ENCODE data around the gene SPINT2. TPM values are rescaled to one million over a fixed set of nuclear protein-coding genes. Genes with fewer than 3 reads are reported as not detected.

Gene SPINT2
- total and polyA plus RNA-seq, 3 experiments from 2014 or later: 27.9 to 49.5 (median 29.4) TPM

DNA sequence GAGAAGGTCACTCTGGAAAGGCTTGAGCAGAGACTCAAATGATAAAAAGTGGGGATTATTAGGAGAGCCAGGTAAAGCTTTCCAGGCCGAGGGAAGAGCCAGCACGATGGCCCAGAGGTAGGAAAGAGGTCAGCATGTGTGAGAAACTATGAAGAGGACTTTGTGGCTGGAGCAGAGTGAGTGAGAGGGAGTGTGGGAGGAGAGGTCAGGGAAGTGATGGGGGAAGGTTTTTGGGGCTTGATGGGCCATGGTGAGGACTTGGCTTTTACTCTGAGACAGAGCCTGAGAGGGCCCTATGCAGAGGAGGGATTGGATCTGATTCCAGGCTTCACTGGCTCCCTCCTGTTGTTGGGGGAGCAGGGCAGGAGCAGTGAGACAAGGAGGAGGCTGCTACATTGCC is 76.6 kb downstream of the SPINT2 start:
- H3K36me3 Mint-ChIP-seq: peaks cover 0 to 21% (median 0%) of the 10 kb centered on the region in 3 donors
- no peak overlapping the region for H3K4me3 Mint-ChIP-seq
- no peaks in the 10 kb centered on the region for H3K9me3 Mint-ChIP-seq
- ChIA-PET POLR2A (no interaction called here), CTCF (no interaction called here)
- Histone ChIP-seq H3K27ac (ENCODE audit: low read depth, low read length) (no peak overlapping the region), H3K4me1 (ENCODE audit: insufficient read depth, low read length) (peaks cover 5% of the 10 kb centered on the region), H3K4me3 (ENCODE audit: low read length) (no peak overlapping the region), H3K9me3 (ENCODE audit: low read length) (no peaks in the 10 kb centered on the region), H3K36me3 (ENCODE audit: insufficient read depth, low read length) (no peaks in the 10 kb centered on the region), H3K27me3 (ENCODE audit: insufficient read depth, low read length, poor library complexity, severe bottlenecking) (no peaks in the 10 kb centered on the region)
- H3K4me1 Mint-ChIP-seq: peaks cover 13 to 17% (median 14%) of the 10 kb centered on the region in 3 donors
- no peaks in the 10 kb centered on the region for H3K27me3 Mint-ChIP-seq
- H3K27ac Mint-ChIP-seq: peak overlapping the region in 3 of 8 donors; percentile 36 to 93 (median 69)
- no peak for DNase-seq

Other genes starting within 250 kb of the SPINT2 start
- 1 to 10 TPM in 1 of 2 experiments, under 1 TPM in 1; 0.78 to 1.1 TPM for gene DPF1, start 40.4 kb upstream of the SPINT2 start, total RNA-seq
- gene DPF1, start 40.4 kb upstream of the SPINT2 start, polyA plus RNA-seq: not detected
- gene PPP1R14A, start 8.2 kb upstream of the SPINT2 start, total RNA-seq: 1 to 10 TPM in 1 of 2 experiments, under 1 TPM in 1; 0.47 to 1.0 TPM
- not detected for gene PPP1R14A, start 8.2 kb upstream of the SPINT2 start, polyA plus RNA-seq
- not detected for gene C19orf33, start 39.7 kb downstream of the SPINT2 start, total RNA-seq
- 0.90 TPM for gene C19orf33, start 39.7 kb downstream of the SPINT2 start, polyA plus RNA-seq
- 10 to 100 TPM; 57.9 to 60.3 TPM for gene YIF1B, start 51.4 kb downstream of the SPINT2 start, total RNA-seq
- 45.4 TPM for gene YIF1B, start 51.4 kb downstream of the SPINT2 start, polyA plus RNA-seq
- gene KCNK6, start 55.3 kb downstream of the SPINT2 start, total RNA-seq: 10 to 100 TPM; 10.1 to 11.1 TPM
- gene KCNK6, start 55.3 kb downstream of the SPINT2 start, polyA plus RNA-seq: 3.6 TPM
- 1 to 10 TPM; 4.3 to 4.6 TPM for gene CATSPERG, start 71.3 kb downstream of the SPINT2 start, total RNA-seq
- gene CATSPERG, start 71.3 kb downstream of the SPINT2 start, polyA plus RNA-seq: 0.94 TPM
- gene PSMD8, start 110.0 kb downstream of the SPINT2 start, total RNA-seq: 100 to 1,000 TPM; 256 to 267 TPM
- 180 TPM for gene PSMD8, start 110.0 kb downstream of the SPINT2 start, polyA plus RNA-seq
- gene GGN, start 123.5 kb downstream of the SPINT2 start, total RNA-seq: under 1 TPM in 1 of 2 experiments, not detected in 1; 0.15 TPM
- not detected for gene GGN, start 123.5 kb downstream of the SPINT2 start, polyA plus RNA-seq
- gene SPRED3, start 124.1 kb downstream of the SPINT2 start, total RNA-seq: under 1 TPM; 0.33 to 0.66 TPM
- gene SPRED3, start 124.1 kb downstream of the SPINT2 start, polyA plus RNA-seq: not detected
- gene FAM98C, start 138.5 kb downstream of the SPINT2 start, total RNA-seq: 10 to 100 TPM; 17.8 to 25.2 TPM
- gene FAM98C, start 138.5 kb downstream of the SPINT2 start, polyA plus RNA-seq: 16.8 TPM
- gene RASGRP4, start 161.6 kb downstream of the SPINT2 start, total RNA-seq: 1 to 10 TPM; 1.8 to 2.0 TPM
- not detected for gene RASGRP4, start 161.6 kb downstream of the SPINT2 start, polyA plus RNA-seq
- gene RYR1, start 169.1 kb downstream of the SPINT2 start, total RNA-seq: 1 to 10 TPM; 1.4 to 3.3 TPM
- 0.71 TPM for gene RYR1, start 169.1 kb downstream of the SPINT2 start, polyA plus RNA-seq